ENCODE results near the gene CPM.

The CPM gene

DNA sequence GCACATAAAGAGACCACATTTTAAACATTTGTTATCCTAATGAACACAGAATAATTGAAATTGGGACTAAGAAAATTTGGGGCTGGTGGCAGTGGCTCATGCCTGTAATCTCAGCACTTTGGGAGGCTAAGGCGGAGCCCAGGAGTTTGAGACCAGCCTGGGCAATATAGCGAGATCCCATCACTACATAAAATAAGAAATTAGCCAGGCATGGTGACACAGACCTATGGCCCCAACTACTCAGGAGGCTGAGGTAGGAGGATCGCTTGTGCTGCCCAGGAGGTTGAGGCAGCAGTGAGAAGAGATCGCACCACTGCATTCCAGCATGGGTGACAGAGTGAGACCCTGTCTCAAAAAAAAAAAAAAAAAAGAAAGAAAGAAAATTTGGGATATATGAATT is 59.7 kb downstream of the CPM start:
- DNase-seq = no peak

DNA sequence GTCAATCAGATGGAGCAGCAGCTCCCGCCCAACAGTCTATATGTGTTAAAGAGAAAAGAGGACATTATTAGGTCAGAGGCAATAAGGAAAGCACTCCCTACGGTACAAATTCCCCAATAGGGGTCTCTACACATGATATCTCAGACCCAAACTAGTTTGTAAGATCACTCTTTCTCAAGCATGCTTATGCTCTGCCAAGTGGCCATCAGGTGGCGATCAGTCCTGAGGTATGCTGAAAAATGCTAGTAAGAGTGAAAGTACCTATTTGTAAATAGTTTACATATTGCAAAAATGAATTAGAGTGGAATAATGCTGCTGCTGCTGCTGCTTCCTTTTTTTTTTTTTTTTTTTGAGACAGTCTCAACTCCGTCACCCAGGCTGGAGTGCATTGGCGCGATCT is 61.0 kb downstream of the CPM start:
- no peak for DNase-seq

DNA sequence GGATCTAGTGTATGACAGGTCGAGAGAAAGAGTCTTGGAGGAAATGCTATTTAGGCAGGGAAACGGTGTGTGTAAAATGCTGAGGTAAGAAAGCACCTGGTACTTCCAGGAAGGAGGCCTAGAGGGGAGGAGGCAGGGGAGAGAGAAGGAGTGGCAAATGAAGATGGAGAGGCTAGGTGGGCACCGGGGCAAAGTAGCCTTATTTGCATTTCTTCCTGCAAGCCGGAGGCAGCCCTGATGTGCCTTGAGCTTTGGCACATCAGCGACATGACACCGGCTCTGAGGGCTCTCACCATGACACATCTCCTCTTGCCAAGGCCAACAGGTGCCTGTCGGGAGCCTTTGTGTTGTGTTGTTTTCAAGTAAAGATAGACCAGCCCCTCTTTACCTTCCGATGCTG is 61.6 kb downstream of the CPM start:
- DNase-seq = no peak

DNA sequence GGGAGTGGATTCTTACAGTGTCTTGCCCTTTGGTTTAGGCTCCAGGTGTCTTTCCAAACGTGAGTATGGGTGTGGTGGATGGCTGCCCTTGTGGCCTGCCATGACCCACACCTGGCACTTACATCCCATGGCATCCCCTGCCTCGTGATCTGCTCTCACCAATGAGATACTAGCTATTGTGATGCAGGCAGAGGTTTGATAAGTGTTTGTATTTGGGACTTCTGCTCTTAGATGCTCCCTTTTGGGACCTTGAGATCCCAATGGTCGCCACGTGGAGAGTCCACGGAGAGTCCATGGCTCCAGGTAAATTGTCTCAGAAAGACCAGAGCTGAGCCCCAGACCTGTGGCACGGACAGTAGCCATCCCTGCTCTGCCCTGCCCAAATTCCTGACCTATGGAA is 62.5 kb downstream of the CPM start:
- no peak for DNase-seq

DNA sequence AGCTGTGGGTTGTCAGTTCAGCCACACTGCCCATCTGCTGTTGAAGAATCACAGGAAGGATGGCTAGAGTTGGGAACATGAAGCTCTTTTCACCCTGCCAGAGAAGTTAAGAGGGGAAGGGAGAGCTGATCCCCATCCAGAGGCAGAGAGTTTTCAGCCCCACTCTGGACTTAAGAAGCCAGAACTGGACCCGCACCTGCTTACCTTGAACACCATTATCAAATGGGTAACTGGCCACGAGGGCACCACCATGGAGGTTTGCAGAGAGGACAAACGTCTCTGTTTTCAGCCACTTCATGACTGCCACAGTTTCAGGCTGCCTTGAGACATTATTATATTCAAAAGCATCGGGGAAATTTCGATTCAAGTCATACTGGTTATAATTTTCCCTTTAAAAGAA is 63.0 kb downstream of the CPM start:
- no peak for DNase-seq

GRCh38 chr12:68868043-68868790 is 64.8 kb downstream of the CPM start:
- DNase-seq = no peak

DNA sequence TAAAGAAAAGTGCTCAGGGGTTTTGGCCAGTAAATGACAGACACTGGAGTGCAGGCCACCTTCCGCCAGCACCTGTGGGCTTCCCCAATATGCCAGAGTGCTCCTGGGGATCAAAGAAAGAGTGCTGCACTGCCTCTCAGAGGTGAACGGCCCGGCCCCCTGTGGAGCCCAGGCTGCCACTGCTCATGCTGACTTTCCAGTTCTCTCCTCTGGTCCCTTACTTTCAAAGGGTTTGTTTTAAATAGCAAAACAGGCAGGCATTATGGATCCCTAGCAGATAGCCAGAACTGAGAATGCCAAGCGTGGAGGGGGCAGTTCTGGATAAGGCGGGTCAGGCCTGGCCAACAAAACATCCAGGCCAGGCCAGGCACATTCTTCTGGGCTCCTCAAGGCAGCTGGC is 65.4 kb downstream of the CPM start:
- no peak for DNase-seq

DNA sequence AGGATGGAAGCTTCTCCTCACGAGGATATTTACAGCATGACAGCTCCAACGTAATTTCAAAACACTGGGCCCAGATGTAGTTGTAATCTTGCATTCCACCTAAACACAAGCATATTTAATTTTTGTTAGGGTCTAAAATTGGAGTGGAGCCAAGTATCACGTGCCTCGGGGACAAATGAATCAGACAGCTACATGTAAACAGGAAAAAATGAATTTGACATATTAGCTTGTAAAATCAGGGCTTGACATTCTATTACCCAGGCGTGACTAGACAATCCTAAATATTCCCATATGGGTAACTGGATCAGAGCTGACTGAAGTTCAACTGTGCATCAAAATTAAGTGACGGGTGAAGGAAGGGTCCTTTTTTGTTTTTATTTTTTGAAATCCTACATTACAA is 66.0 kb downstream of the CPM start:
- no peak for DNase-seq

DNA sequence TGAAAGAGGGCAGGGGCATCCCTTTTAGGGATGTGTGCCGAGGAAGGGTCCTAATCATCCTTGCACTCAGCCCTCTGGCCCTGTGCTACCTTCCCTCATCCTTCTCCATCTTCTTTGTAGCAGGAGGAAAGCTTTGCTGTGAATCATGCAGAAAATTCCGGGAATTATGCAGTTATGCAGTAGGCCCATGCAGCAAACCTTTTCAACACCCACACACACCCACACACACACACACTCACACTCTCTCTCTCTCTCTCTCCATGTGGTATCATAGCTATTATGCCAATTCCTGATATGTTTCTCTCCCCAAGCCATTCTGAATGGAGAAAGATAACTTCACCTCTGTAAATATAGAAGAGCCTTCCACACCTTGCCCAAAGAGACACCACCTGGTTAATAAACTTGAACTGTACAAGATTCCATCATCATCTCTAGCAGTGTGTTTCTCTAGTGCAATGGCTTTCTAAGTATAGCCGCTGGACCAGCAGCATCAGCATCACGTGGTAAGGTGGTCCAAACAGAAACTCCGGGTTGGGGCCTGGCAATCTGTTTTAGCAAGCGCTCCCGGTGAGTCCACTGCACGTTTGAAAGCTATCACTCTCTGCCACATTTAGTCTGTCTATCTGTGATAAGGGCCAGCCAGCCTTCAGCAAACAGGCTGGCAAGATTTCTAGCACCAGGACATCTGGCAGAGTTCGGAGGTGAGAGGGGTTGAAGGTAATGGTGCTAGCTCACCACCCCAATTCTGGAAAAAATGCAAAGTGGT is 67.4 kb downstream of the CPM start:
- DNase-seq = no peak

- no peak for DNase-seq
Measured at GRCh38 chr12:68864604-68865003, 68.4 kb downstream of the CPM start.

DNA sequence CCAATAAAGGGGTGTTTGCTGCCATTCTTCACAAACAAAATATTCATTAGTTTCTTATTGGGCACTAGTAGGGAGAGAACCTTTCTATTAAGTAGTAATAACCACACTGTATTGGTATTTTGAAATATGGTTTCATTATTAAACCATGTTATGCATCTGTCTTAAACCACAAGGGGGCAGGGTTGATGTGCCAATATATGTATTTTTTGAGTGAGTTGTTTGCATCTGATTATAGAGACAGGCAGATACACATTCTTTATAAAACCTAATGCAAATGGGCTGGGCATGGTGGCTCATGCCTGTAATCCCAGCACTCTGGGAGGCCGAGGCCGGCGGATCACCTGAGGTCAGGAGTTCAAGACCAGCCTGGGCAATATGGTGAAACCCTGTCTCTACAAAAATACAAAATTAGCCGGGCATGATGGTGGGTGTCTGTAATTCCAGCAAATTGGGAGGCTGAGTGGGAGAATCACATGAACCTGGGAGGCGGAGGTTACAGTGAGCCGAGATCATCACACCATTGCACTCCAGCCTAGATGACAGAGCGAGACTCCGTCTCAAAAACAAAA is 69.0 kb downstream of the CPM start:
- peak; percentile 11 for DNase-seq

- no peak for DNase-seq
Measured at GRCh38 chr12:68863109-68863770, 69.7 kb downstream of the CPM start.

DNA sequence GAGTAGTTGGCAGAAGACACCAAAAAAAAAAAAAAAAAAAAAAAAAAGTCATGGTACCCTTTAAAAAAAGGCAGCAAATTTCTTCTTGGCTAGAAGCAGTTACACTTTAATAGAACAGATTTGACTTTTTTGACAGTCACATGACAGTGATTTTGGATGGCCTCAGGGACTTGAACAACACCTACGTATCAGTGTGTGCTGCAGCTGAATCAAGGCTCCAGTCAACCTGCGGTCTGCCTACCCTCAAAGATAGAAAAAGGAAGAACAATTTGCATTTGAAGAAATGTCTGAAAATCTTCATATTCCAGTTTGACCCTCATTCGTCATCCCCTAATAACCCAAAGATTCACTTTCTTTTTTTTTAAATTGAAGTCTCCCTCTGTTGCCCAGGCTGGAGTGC is 71.1 kb downstream of the CPM start:
- DNase-seq = no peak

DNA sequence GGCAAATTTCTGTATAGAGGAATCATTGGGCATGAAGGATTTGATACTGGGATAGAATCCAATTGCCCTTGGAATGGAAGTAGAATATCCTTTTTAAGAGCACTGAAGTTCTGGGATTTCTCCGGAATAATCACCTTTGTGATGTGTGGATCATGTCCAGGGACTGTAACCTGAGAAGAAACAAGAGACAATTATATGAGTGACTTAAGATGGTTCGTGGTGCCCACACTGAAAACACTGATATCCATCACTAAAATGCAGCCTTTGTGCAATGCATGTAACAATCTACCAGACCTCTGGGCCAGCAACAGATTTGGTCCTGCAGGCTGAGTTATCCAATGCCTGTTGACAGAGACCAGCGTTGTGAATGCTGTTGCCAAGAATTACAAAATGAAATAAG is 76.5 kb downstream of the CPM start:
- no peak for DNase-seq

- no peak for DNase-seq
Measured at GRCh38 chr12:68855771-68856170, 77.2 kb downstream of the CPM start.

GRCh38 chr12:68855111-68855510 is 77.9 kb downstream of the CPM start:
- DNase-seq = no peak

GRCh38 chr12:68854554-68854953 is 78.4 kb downstream of the CPM start:
- no peak for DNase-seq

DNA sequence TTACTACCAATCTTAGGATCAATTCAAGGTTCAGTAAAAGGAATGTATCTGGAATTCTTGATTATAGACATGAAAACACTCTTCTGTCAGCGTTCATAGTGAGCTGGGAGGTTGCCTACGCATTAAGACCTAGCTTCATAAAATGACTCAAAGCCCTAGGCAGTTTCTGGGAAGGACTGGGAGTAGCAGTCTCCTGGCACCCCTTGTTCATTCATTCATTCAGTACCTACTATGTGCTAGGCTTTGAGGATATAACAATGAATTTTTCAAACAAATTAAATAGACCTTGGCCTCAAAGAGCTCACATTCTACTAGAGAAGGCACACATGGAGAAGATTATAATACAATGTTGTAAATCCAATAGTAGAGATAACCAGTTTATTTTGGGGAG is 78.9 kb downstream of the CPM start:
- DNase-seq = no peak

GRCh38 chr12:68853396-68854077 is 79.4 kb downstream of the CPM start:
- no peak for DNase-seq

DNA sequence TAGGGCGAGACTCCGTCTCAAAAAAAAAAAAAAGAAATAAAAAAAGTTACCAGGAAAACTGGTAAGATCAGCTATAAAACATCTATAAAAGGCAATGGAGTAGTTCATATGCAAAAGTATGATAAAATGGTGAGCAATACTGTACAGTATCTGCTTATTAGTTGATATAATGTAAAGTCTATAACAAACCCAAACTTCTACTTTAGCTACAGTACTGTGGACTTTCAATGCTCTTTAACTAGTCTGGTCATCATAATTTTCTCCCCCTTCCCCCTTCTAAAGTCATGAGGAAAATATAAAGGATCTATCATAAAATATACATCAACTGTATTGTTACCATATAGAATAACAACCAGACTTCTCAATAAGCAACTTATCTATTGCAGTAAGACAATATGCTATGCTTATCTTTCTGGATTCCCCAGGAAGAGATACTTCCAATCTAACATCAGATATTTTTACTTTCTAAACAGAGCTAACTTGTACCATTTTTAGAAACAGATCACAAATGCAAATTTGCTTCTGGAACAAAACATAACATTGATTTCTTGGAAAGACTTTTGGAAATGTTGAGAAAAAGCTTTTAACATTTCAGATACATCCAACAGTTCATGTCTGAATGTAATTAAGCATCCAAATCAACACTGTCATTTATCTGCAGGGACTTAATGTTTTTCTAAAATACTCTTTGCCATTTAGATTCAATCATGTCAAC is 81.2 kb downstream of the CPM start:
- DNase-seq = no peak

GRCh38 chr12:68850390-68850789 is 82.6 kb downstream of the CPM start:
- no peak for DNase-seq

- no peak for DNase-seq
Measured at GRCh38 chr12:68846811-68847210, 86.2 kb downstream of the CPM start.
